HepG2 (cell line): ENCODE results near the gene COX4I1. TPM values are rescaled to one million over a fixed set of nuclear protein-coding genes. Genes with fewer than 3 reads are reported as not detected.

Source experiments
- ATAC-seq: fragments of 200-7000 bp; cut with Tn5 transposase; 3 replicates; pipeline ENCODE4 v1.9.1; 2020; ENCODE audit warnings: mild to moderate bottlenecking, moderate library complexity
- BruUV-seq: library from RNA; stranded (reverse); fragments of 400-500 nt; replicated peaks from 2 replicates; lab custom pipeline; 2021; lab: Mats Ljungman, UMichigan
- CTCF ChIA-PET: fragments of 300-600 bp; formaldehyde crosslinking; extraction: SDS; loops from one replicate; lab custom pipeline; 2021; ENCODE audit warnings: low total read pairs, inconsistent platforms, low intra/inter-chr PET ratio; lab: Yijun Ruan, JAX
- POLR2A ChIA-PET: fragments of 350-600 bp; sonication (Branson Sonifier 250); formaldehyde crosslinking; loops from one replicate; lab custom pipeline; 2020; ENCODE audit warnings: antibody characterized with exemption, inconsistent platforms; lab: Yijun Ruan, JAX
- DNase-seq: peaks from one replicate; pipeline ENCODE4 v3.0.0-alpha.2; 2015; ENCODE audit warnings: low spot score
- FAIRE-seq: peaks from 3 replicates; lab custom pipeline; 2011; peaks lifted over from hg19 to GRCh38; lab: Jason Lieb, UNC
- H2AFZ ChIP-seq: one replicate; pipeline ENCODE4 v1.6.1; 2011; ENCODE audit warnings: low read length, inconsistent platforms
- H3K27ac ChIP-seq: fragments of 300-600 bp; 3 replicates; pipeline ENCODE4 v1.8.0; 2011; ENCODE audit warnings: mixed run types, mild to moderate bottlenecking, mixed read lengths, low read length, inconsistent platforms; ENCODE audit not compliant: insufficient read depth; ENCODE audit errors: extremely low read length
- H3K27me3 ChIP-seq, 2 experiments: fragments of 200-600 bp in 1 of 2; 2 replicates in 1 of 2; 3 replicates in 1 of 2; pipeline versions ENCODE4 v1.6.0 to v1.8.0; 2011; ENCODE audit warnings: low read length in 2 of 2, mild to moderate bottlenecking in 2 of 2, moderate library complexity in 2 of 2, inconsistent platforms in 1 of 2; ENCODE audit not compliant: insufficient read depth in 2 of 2, control insufficient read depth in 1 of 2
- H3K36me3 ChIP-seq, 2 experiments: fragments of 200-600 bp in 1 of 2; replicated peaks in 1 of 2; 2 replicates in 1 of 2; 3 replicates in 1 of 2; pipeline versions ENCODE4 v1.5.1 to v1.8.0; 2011; ENCODE audit warnings: low read length in 2 of 2, inconsistent platforms in 1 of 2; ENCODE audit not compliant: insufficient read depth in 2 of 2, control insufficient read depth in 1 of 2
- H3K4me1 ChIP-seq: 2 replicates; pipeline ENCODE4 v1.5.1; 2012; ENCODE audit warnings: low read length, inconsistent platforms; ENCODE audit not compliant: insufficient read depth
- H3K4me2 ChIP-seq: 2 replicates; pipeline ENCODE4 v1.6.0; 2011; ENCODE audit warnings: low read depth, low read length, inconsistent platforms
- H3K4me3 ChIP-seq, 3 experiments: fragments of 200-600 bp in 1 of 3; sonication (generic), shearing (Covaris generic) in 1 of 3; replicated peaks in 1 of 3; 2 replicates each; pipeline ENCODE4 v1.5.1; 2011 to 2016; ENCODE audit warnings: low read length in 3 of 3, inconsistent platforms in 2 of 3, low read depth in 2 of 3, mild to moderate bottlenecking in 2 of 3, control low read depth in 1 of 3, mixed read lengths in 1 of 3; ENCODE audit not compliant: insufficient read depth in 1 of 3
- H3K79me2 ChIP-seq: one replicate; pipeline ENCODE4 v1.6.1; 2011; ENCODE audit warnings: low read length, inconsistent platforms; ENCODE audit not compliant: insufficient read depth
- H3K9ac ChIP-seq: 2 replicates; pipeline ENCODE4 v1.6.0; 2011; ENCODE audit warnings: mild to moderate bottlenecking, low read depth, low read length, inconsistent platforms; ENCODE audit not compliant: insufficient read depth
- H3K9me3 ChIP-seq: 2 replicates; pipeline ENCODE4 v1.5.1; 2012; ENCODE audit warnings: mild to moderate bottlenecking, low read length
- H4K20me1 ChIP-seq: 2 replicates; pipeline ENCODE4 v1.6.0; 2011; ENCODE audit warnings: inconsistent platforms, mild to moderate bottlenecking, low read length, moderate library complexity; ENCODE audit not compliant: insufficient read depth
- E2F1 ChIP-seq: sonication (generic); formaldehyde crosslinking; IDR thresholded peaks from 2 replicates; pipeline ENCODE4 v1.5.0; 2020; ENCODE audit warnings: missing genetic modification reagents
- NFRKB ChIP-seq: fragments of 450-650 bp; IDR thresholded peaks from 2 replicates; pipeline ENCODE4 v1.6.1; 2017
- PHB2 ChIP-seq: fragments of 450-650 bp; IDR thresholded peaks from 2 replicates; pipeline ENCODE4 v1.6.1; 2018; ENCODE audit not compliant: partially characterized antibody
- RFX1 ChIP-seq: fragments of 450-650 bp; IDR thresholded peaks from 2 replicates; pipeline ENCODE4 v1.6.1; 2017
- TCF12 ChIP-seq, 2 experiments: fragments of 450-650 bp in 1 of 2; sonication (generic) in 1 of 2; formaldehyde crosslinking in 1 of 2; IDR thresholded peaks; 2 replicates each; pipeline versions ENCODE4 v1.6.1 to v1.8.0; 2017 to 2022; ENCODE audit warnings: antibody characterized with exemption in 1 of 2, mild to moderate bottlenecking in 1 of 2, missing genetic modification reagents in 1 of 2, moderate library complexity in 1 of 2
- ZBTB7A ChIP-seq: sonication (generic); formaldehyde crosslinking; IDR thresholded peaks from 2 replicates; pipeline ENCODE4 v1.8.0; 2022; ENCODE audit warnings: mild to moderate bottlenecking, missing genetic modification reagents
- ZFP82 ChIP-seq: sonication (generic); formaldehyde crosslinking; IDR thresholded peaks from 2 replicates; pipeline ENCODE4 v1.5.1; 2020; ENCODE audit warnings: mild to moderate bottlenecking, missing genetic modification reagents, borderline replicate concordance
- ZNF761 ChIP-seq: sonication (generic); formaldehyde crosslinking; conservative IDR thresholded peaks from 2 replicates; pipeline ENCODE4 v1.4.0; 2020; ENCODE audit warnings: mild to moderate bottlenecking, missing genetic modification reagents
- ZNF776 ChIP-seq: sonication (generic); formaldehyde crosslinking; IDR thresholded peaks from 2 replicates; pipeline ENCODE4 v1.4.0; 2020; ENCODE audit warnings: mild to moderate bottlenecking, missing genetic modification reagents
- ZNF850 ChIP-seq: sonication (generic); formaldehyde crosslinking; conservative IDR thresholded peaks from 2 replicates; pipeline ENCODE4 v1.9.0; 2021; ENCODE audit warnings: mild to moderate bottlenecking, missing genetic modification reagents
- WGBS: methylation state at CpG from one replicate; pipeline ENCODE4 v1.1.6; 2017; ENCODE audit warnings: low lambda C conversion rate; 5-methylcytosine and 5-hydroxymethylcytosine counted together
- in situ Hi-C: cut with HindIII; loops from 2 replicates; pipeline ENCODE4 v1.10.0; 2017; ENCODE audit warnings: low pct_unique_long_range_greater_than_20kb; ENCODE audit not compliant: extremely low pct_ligation_motif_present
- intact Hi-C: fragments of 100-400 bp; cut with micrococcal nuclease; formaldehyde crosslinking; loops from one replicate; pipeline ENCODE4 v1.10.0; 2022; ENCODE audit not compliant: unreplicated experiment
- polyA plus RNA-seq, 8 experiments: library from polyadenylated mRNA; depleted of rRNA in 3 of 8; stranded (reverse) in 7 of 8; unstranded in 1 of 8; fragments of >200 nt; fragmentation: Illumina TruSeq in 4 of 8; extraction: Trizol in 4 of 8; gene quantifications; 2 replicates each; pipeline versions ENCODE4 v1.2.1 to v1.2.3, GENCODE V29; 2011 to 2016; ENCODE audit warnings: low read depth in 4 of 8, missing spikeins in 1 of 8, mixed read lengths in 1 of 8; ENCODE audit not compliant: insufficient read depth in 1 of 8
- total RNA-seq, 5 experiments: library from RNA; depleted of rRNA; stranded (reverse); fragments of >200 nt; fragmentation: Illumina TruSeq; extraction: Trizol; gene quantifications; 2 replicates each; pipeline ENCODE4 v1.2.3, GENCODE V29; 2016; ENCODE audit warnings: low read depth in 1 of 5

The COX4I1 gene
- total and polyA plus RNA-seq, 2 of the 13 experiments (the other 11 are each of a cell fraction or from before 2014, with no cell fraction given): 658 to 902 TPM

- no peak overlapping the region for H3K27ac ChIP-seq
- no peak for ATAC-seq
- FAIRE-seq: no peak
- POLR2A ChIA-PET: interaction anchor here (1.2 kb wide), 1 partner anchor 70 kb away, joined by 4 read pairs; no protein-coding TSS in a partner anchor
- WGBS: 47% methylated on average over 9 of the region's 9 CpGs
- H3K9ac ChIP-seq: no peak overlapping the region
- no peaks in the 10 kb centered on the region for H4K20me1 ChIP-seq
- CTCF ChIA-PET: no interaction called here
- H3K4me3 ChIP-seq: no peak overlapping the region
- H3K36me3 ChIP-seq: no peaks in the 10 kb centered on the region
- in situ Hi-C loops: no loop called here
- peaks cover 0 to 3% of the 10 kb centered on the region in 2 experiments; a peak in 1 of 5 replicates for H3K27me3 ChIP-seq
- peaks cover 92% of the 10 kb centered on the region for H3K4me1 ChIP-seq
- H2AFZ ChIP-seq: no peak overlapping the region
- intact Hi-C loops: no loop called here
- no peaks in the 10 kb centered on the region for H3K79me2 ChIP-seq
- peak overlapping the region; percentile 99 for H3K4me2 ChIP-seq
- no peak for TF ChIP-seq ZNF776 (CRISPR knock-in tag)
- TF ChIP-seq ZNF761 (CRISPR knock-in tag): 0 out of 2 replicates have a peak, but pooled peaks have one; percentile 38
- no peak for TF ChIP-seq NFRKB
- TF ChIP-seq ZFP82: 0 out of 2 replicates have a peak, but pooled peaks have one; percentile 15
- no peak for TF ChIP-seq RFX1
- no peak for TF ChIP-seq E2F1
- TF ChIP-seq TCF12 (IDR thresholded peaks at IDR 0.05): no peak
- TF ChIP-seq TCF12 (CRISPR knock-in tag; IDR thresholded peaks at IDR 0.05): 0 out of 2 replicates have a peak, but pooled peaks have one; percentile 12
- 0 out of 2 replicates have a peak, but pooled peaks have one; percentile 14 for TF ChIP-seq ZNF850 (CRISPR knock-in tag)
- 0 out of 2 replicates have a peak, but pooled peaks have one; percentile 4 for TF ChIP-seq ZBTB7A (CRISPR knock-in tag)
- TF ChIP-seq PHB2: no peak
- no peak for DNase-seq
- no TSS peak for BruUV-seq
- no peaks in the 10 kb centered on the region for H3K9me3 ChIP-seq
Observed at GRCh38 chr16:85848986-85849385, 49.5 kb downstream of the COX4I1 start.
